Globus pallidus (tissue), 1 donor: ENCODE measurements around the gene C13orf46.

Experiments used
- DNase-seq: peaks from one replicate; pipeline ENCODE4 v3.0.0-alpha.2; 2015; ENCODE audit warnings: low spot score

C13orf46 gene

GRCh38 chr13:113954046-113954835 lies 19.6 kb downstream of the C13orf46 start:
- no peak for DNase-seq

DNA sequence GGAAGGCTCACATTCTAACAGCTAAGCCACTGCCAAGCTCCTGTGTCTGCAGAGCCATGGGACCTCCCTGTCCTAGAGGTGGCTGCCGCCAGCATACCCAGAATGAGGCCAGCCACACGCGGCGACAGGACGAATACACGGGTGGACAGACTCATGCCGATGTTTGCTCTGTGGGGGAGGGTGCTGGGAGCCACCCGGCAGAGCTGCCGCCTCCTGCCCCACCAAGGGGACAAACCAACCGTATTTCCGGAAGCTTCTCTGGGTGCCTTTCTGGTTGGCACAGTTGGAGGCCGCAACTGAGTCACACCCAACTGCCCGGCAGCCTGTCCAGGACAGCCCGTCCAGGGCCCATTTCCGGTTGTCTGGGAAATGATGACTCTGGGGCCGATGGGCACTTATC lies 20.3 kb downstream of the C13orf46 start:
- DNase-seq: no peak

- DNase-seq: no peak
Observed at GRCh38 chr13:113952983-113953520, 20.8 kb downstream of the C13orf46 start.

GRCh38 chr13:113952151-113952982 lies 21.5 kb downstream of the C13orf46 start:
- no peak for DNase-seq

DNA sequence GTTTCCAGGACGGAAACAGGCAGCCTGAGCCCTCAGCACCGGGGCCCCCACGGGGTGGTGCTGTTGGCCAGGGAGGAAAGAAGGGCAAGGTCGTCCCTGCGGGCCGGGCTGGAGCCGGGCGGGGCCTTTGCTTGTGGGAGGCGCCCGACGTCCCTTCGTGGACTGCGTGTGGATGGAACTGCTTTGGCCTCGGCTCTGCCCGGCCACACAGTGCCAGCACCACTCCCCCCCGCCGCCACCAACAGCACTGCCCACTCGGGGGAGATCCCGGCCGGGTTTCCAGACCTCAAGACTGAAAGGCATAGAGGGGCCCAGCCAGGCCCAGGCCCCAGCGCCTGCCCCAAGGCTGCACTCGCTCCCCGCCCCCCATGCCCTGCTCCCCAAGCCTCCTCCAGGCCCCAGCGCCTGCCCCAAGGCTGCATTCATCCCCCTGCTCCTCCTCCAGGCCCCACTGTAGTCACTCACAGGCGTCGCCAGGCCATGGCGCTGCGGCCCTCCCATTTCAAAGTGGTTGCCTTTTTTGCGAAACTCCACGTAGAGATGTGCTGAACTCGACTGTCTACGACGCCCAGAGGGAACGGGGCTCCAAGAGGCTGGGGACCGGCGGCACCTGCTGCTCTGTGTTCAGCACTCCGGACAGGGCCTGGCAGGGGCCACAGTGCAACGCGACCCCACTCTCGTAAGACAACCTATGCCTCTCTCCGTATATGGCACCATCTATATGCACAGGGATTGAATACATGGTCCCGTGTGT lies 22.5 kb downstream of the C13orf46 start:
- peak; percentile 82 for DNase-seq

GRCh38 chr13:113950451-113951245 lies 23.2 kb downstream of the C13orf46 start:
- DNase-seq: no peak

- no peak for DNase-seq
Observed at GRCh38 chr13:113949546-113949945, 24.3 kb downstream of the C13orf46 start.

DNA sequence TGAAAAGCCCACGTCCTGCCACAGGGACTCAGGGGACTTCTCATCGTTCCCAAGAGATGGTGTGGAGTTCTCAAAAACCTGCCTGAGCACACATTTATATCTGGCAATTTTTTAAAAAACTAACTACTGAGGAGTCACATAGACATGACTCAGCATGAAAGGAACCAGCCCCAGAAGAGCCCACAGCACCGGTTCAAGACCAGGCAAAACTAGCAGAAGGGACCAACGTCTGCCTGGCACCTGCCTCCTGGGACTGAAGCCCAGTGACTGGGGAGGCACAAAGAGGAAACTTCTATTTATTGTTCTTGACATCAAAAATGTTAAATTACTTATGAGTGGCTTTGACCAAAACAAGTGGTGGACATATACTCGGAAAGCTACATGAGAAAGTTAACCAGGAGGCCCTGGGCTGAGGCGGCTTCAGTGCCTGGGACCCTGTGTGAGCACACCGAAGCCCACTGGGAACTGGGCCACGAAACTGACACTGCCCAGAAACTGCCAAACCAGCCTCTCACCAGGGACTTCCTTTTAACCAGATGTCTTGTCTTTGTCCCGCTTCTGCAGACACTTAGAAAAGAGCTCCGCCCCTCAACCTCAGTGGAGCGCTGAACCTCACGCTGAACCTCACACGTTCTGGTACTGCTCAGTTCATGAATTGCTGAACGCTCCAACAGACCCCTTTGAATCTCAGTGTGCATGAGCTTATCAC lies 25.7 kb downstream of the C13orf46 start:
- DNase-seq: no peak

GRCh38 chr13:113947311-113948033 lies 26.4 kb downstream of the C13orf46 start:
- DNase-seq: no peak

DNA sequence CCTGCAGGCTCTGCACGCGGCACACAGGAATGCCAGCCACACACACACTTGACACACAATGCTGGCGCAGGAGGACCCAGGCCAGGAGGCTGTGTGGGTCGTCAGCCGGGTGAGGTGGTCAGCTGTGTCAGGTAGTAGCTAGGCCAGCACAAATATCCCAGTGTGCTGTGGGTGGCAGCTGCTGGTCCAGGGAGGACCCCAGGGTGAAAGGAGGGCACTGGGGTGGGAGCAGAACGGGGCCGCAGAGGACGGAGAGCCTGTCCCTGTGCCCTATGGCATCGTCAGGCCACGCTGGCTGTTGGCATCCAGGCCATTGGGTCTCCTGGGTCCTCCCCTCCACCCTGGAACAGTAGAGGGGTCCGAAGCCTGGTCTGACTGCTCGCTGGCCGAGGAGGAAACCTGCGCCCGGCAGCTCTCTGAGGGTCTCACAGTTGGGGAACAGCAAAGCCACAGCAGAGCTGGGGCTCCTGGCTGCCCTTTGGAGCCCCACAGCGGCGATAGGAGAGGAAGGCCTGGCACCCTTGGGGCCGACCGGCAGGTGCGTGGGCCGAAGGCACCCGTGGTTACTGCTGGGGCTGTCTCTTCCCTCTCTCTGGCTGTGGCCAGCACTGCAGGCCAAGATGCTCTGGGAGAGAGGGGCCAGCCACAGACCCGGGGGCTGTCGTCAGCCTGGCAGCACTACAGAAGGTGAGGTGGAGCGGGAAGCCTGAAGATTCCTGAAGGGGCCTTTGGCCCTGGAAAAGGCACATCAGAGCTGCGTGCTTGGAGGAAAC lies 27.3 kb downstream of the C13orf46 start:
- no peak for DNase-seq

GRCh38 chr13:113945857-113946408 lies 27.9 kb downstream of the C13orf46 start:
- no peak for DNase-seq

DNA sequence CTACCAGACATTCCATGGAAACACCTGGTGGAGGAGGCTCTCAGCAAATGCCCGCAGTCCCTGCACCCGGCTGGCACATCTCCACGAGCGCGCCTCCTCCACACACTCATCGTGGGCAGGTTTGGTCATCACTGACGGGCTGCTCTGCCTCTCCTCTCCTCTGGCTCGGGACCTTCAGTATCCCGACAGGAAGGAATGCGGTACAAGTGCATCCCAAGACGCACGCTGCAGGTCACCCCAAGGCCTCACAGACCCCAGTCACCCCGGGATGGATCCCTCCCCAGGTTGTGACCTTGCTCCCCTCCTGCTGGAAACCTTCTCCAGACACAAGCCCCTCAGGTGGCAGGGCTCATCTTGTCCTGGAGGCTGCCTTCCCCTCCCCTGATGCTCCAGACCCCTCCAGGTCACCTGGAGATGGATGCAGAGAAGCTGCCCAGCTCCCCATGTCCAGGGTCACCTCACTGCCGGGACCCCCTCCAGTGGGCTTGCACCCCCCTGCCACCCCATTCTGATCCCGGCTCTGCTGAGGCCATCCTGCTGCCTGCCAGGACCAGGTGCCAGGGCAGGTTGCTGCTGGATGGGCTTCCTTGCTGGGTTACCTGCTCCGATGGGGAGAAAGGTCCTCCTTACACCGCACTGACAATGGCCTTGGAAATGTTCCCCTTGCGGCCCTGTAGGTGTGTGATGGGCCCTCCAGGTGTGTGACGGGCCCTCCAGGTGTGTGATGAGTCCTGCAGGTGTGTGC lies 29.9 kb downstream of the C13orf46 start:
- no peak for DNase-seq

- DNase-seq: no peak
Observed at GRCh38 chr13:113942591-113943103, 31.2 kb downstream of the C13orf46 start.

DNA sequence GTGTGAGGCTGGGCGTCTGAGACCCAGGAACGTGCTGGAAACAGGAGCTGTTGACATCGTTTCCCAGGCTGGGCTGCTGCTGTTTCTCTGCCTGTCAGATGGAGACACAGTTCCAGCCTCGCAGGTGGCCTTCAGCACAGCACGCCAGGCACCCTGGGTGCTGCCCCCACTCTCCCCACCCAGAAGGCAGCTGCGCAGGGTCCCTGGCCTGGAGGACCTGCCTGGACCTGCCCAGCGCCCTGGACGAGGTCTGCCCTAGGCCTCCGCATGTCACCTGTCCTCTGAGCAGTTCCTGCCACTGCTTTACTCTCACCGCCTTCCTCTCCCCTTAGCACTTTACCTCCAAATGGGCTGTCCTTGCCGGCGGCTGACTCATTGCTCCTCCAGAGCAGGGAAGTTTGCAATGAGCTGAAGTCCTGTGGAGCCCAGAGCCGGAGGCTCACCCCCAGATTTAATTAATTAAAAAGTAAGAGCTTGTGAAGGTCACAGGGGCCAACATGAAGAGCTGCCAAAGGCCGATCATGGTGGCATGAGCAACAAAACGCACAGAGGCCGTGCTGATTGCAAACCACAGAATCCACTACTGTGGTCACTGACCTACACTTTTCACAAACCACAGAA lies 32.2 kb downstream of the C13orf46 start:
- DNase-seq: no peak

DNA sequence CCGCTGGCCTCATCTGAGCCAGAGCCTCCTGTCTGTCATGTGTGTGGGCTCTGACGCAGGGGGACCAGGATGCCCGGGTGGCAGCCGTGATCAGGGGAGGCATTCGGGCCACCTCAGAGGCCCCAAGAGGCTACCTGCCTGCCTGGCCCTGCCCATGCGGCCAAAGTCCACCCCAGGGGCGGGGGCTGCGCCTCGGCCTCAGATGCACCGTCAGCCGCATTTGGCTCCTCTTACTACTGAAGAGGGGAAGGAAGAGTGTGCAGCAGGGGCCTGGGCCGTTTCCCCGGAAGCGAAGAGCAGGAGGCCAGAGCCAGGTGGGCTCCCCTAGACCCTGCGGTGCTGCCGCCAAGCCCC lies 34.0 kb downstream of the C13orf46 start:
- DNase-seq: no peak

DNA sequence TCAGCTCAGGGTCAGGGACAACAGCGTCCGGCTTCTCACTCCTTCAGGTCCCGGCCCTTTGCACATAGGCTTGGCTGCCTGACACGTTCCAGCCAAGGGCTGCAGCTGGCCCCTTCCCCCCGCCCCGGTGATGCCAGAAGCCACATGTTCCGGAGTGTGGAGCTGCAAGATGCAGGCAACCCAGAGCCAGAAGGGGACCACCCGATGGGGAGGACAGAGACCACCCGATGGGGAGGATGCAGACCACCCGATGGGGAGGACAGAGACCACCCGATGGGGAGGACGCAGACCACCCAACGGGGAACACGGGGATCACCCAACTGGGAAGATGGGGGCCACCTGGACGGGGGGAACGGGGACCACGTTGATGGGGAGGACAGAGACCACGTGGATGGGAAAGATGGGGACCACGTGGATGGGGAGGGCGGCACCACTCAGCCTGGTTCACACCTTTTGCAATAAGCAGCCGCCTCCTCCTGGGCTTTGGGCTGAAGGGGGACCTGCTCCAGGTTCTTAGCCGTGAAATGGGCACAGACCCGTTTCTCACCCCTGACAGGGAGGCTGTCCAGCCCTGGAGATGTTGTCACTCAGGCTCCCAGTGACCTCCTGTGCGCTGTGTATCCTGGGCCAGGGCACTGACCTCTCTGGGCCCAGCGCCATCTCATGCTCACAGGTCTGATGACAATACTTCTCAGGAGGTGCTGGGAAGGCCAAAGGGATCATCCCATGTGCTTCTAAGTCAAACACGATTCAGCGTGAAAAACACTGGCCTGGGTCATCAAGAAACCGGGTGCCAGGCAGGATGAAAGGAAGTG lies 34.5 kb downstream of the C13orf46 start:
- DNase-seq: no peak

DNA sequence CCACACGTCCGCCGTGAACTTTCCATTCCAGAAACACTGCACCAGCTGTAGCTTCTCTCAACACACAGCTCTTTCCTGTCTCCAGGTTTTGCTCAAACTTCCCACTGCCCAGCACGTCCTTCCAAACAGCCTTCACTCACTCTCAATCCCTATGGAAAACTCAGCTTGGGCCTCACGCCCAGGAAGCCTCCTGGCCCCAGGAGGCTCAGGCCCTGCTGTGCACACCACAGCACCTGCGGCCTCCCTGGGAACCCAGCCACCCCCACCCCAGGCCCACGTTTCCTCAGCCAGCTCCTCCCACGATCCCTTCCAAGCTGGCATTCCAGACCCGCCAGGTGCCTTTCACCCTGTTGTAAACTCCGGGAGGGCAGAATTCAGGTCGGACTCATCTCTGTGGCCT lies 35.2 kb downstream of the C13orf46 start:
- DNase-seq: no peak
